ENCODE data around the gene HUS1.

HUS1 gene

GRCh38 chr7:47965456-47965855, 14.0 kb downstream of the HUS1 start:
- DNase-seq (ENCODE audit: low read depth) = no peak
- TF ChIP-seq CTCF (IDR thresholded peaks at IDR 0.05; ENCODE audit: control insufficient read depth, extremely low read depth, insufficient read depth) = no peak
- no peak overlapping the region for H3K4me3 ChIP-seq (ENCODE audit: low read depth, low read length)

- no peak for DNase-seq (ENCODE audit: low read depth)
- no peak for TF ChIP-seq CTCF (IDR thresholded peaks at IDR 0.05; ENCODE audit: control insufficient read depth, extremely low read depth, insufficient read depth)
- no peak overlapping the region for H3K4me3 ChIP-seq (ENCODE audit: low read depth, low read length)
Measured at GRCh38 chr7:47962262-47962661, 17.2 kb downstream of the HUS1 start.

- no peak for TF ChIP-seq CTCF (IDR thresholded peaks at IDR 0.05; ENCODE audit: control insufficient read depth, extremely low read depth, insufficient read depth)
- no peak overlapping the region for H3K4me3 ChIP-seq (ENCODE audit: low read depth, low read length)
- DNase-seq (ENCODE audit: low read depth) = no peak
Measured at GRCh38 chr7:47957156-47957555, 22.3 kb downstream of the HUS1 start.

GRCh38 chr7:47956220-47956619, 23.2 kb downstream of the HUS1 start:
- DNase-seq (ENCODE audit: low read depth) = no peak
- H3K4me3 ChIP-seq (ENCODE audit: low read depth, low read length) = no peak overlapping the region
- no peak for TF ChIP-seq CTCF (IDR thresholded peaks at IDR 0.05; ENCODE audit: control insufficient read depth, extremely low read depth, insufficient read depth)

GRCh38 chr7:47954231-47954911, 25.0 kb downstream of the HUS1 start:
- DNase-seq (ENCODE audit: low read depth) = no peak
- no peak for TF ChIP-seq CTCF (IDR thresholded peaks at IDR 0.05; ENCODE audit: control insufficient read depth, extremely low read depth, insufficient read depth)
- no peak overlapping the region for H3K4me3 ChIP-seq (ENCODE audit: low read depth, low read length)

GRCh38 chr7:47953822-47954221, 25.6 kb downstream of the HUS1 start:
- no peak for DNase-seq (ENCODE audit: low read depth)
- no peak for TF ChIP-seq CTCF (IDR thresholded peaks at IDR 0.05; ENCODE audit: control insufficient read depth, extremely low read depth, insufficient read depth)

GRCh38 chr7:47952224-47952623, 27.2 kb downstream of the HUS1 start:
- H3K4me3 ChIP-seq (ENCODE audit: low read depth, low read length) = no peak overlapping the region
- TF ChIP-seq CTCF (IDR thresholded peaks at IDR 0.05; ENCODE audit: control insufficient read depth, extremely low read depth, insufficient read depth) = no peak
- no peak for DNase-seq (ENCODE audit: low read depth)

More at GRCh38 chr7:47953822-47954221, 25.6 kb downstream of the HUS1 start:
- H3K4me3 ChIP-seq (ENCODE audit: low read depth, low read length) = no peak overlapping the region

All from LNCaP clone FGC (cell line).